ENCODE data around the gene FAM227B.

Gene FAM227B

DNA sequence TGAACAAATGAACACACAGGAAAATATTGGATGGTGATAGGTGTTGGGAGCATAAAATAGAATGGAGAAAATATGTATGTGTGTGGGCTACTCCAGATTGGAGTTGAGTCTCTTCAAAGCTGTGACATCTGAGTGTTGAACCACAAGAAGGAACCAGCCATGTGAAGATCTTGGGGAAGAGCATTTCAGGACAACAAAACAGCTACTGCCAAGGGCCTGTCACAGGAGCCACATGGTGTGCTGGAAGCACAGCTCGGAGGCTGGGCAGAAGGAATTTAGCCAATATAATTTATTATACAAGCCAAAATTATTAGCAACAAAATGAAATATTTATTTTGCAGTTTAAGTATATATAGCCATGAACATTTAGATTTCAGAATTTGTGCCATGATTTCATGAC lies 305.9 kb downstream of the FAM227B start:
- no peak overlapping the region for H3K27ac ChIP-seq
- H4K20me1 ChIP-seq (ENCODE audit: insufficient read depth): no peaks in the 10 kb centered on the region

DNA sequence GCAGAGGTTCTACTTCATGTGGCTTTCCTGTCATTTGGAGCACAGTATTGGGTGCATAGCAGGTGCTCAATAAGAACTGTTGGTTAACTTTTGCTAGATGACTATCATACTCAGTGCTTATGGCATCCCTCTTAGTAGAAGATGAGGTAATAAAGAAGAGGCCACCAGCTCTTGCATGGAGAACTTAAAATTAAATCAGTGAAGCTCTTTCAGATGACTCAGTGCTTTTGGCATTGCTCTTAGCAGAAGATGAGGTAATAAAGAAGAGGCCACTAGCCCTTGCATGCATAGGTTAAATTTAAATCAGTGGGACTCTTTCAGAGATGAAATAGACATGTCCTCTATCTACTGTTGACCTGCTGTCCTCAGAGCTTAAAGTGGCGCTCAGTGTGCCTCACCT lies 307.0 kb downstream of the FAM227B start:
- no peak overlapping the region for H3K4me3 ChIP-seq (IDR thresholded peaks at IDR 0.05; ENCODE audit: insufficient read depth, low read depth, low read length)
- H3K4me1 ChIP-seq (ENCODE audit: low read depth, poor library complexity, severe bottlenecking): no peaks in the 10 kb centered on the region
- H2AFZ ChIP-seq (ENCODE audit: low read depth): no peak overlapping the region
- no peak overlapping the region for H3K27ac ChIP-seq
- no peaks in the 10 kb centered on the region for H3K27me3 ChIP-seq (ENCODE audit: insufficient read depth, low read depth)
- TF ChIP-seq, protein P1, sequence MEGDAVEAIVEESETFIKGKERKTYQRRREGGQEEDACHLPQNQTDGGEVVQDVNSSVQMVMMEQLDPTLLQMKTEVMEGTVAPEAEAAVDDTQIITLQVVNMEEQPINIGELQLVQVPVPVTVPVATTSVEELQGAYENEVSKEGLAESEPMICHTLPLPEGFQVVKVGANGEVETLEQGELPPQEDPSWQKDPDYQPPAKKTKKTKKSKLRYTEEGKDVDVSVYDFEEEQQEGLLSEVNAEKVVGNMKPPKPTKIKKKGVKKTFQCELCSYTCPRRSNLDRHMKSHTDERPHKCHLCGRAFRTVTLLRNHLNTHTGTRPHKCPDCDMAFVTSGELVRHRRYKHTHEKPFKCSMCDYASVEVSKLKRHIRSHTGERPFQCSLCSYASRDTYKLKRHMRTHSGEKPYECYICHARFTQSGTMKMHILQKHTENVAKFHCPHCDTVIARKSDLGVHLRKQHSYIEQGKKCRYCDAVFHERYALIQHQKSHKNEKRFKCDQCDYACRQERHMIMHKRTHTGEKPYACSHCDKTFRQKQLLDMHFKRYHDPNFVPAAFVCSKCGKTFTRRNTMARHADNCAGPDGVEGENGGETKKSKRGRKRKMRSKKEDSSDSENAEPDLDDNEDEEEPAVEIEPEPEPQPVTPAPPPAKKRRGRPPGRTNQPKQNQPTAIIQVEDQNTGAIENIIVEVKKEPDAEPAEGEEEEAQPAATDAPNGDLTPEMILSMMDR (conservative IDR thresholded peaks at IDR 0.05; ENCODE audit: low read depth, low read length): no peak
- no peak overlapping the region for H3K4me2 ChIP-seq
- no peaks in the 10 kb centered on the region for H4K20me1 ChIP-seq (ENCODE audit: insufficient read depth)
- H3K36me3 ChIP-seq (ENCODE audit: insufficient read depth): no peaks in the 10 kb centered on the region
- H3K79me2 ChIP-seq (ENCODE audit: insufficient read depth, low read depth): no peaks in the 10 kb centered on the region
- H3K9ac ChIP-seq: no peak overlapping the region

More for the DNA sequence above, 305.9 kb downstream of the FAM227B start:
- TF ChIP-seq, protein P1 (conservative IDR thresholded peaks at IDR 0.05; ENCODE audit: low read depth, low read length): no peak
- Histone ChIP-seq H3K36me3 (ENCODE audit: insufficient read depth) (no peaks in the 10 kb centered on the region), H3K9ac (no peak overlapping the region), H3K4me1 (ENCODE audit: low read depth, poor library complexity, severe bottlenecking) (no peaks in the 10 kb centered on the region), H3K4me3 (IDR thresholded peaks at IDR 0.05; ENCODE audit: insufficient read depth, low read depth, low read length) (no peak overlapping the region), H3K79me2 (ENCODE audit: insufficient read depth, low read depth) (no peaks in the 10 kb centered on the region), H3K4me2 (no peak overlapping the region), H3K27me3 (ENCODE audit: insufficient read depth, low read depth) (no peaks in the 10 kb centered on the region), H2AFZ (ENCODE audit: low read depth) (no peak overlapping the region)

- H3K27me3 ChIP-seq (ENCODE audit: insufficient read depth, low read depth): no peaks in the 10 kb centered on the region
- no peak overlapping the region for H3K27ac ChIP-seq
- no peak overlapping the region for H2AFZ ChIP-seq (ENCODE audit: low read depth)
- H3K36me3 ChIP-seq (ENCODE audit: insufficient read depth): no peaks in the 10 kb centered on the region
- no peak overlapping the region for H3K9ac ChIP-seq
- H4K20me1 ChIP-seq (ENCODE audit: insufficient read depth): no peaks in the 10 kb centered on the region
- H3K4me2 ChIP-seq: no peak overlapping the region
- no peak overlapping the region for H3K4me3 ChIP-seq (IDR thresholded peaks at IDR 0.05; ENCODE audit: insufficient read depth, low read depth, low read length)
- no peaks in the 10 kb centered on the region for H3K4me1 ChIP-seq (ENCODE audit: low read depth, poor library complexity, severe bottlenecking)
- H3K79me2 ChIP-seq (ENCODE audit: insufficient read depth, low read depth): no peaks in the 10 kb centered on the region
- TF ChIP-seq, protein P1 (conservative IDR thresholded peaks at IDR 0.05; ENCODE audit: low read depth, low read length): no peak
Measured at GRCh38 chr15:49309889-49310288, 310.7 kb downstream of the FAM227B start.

DNA sequence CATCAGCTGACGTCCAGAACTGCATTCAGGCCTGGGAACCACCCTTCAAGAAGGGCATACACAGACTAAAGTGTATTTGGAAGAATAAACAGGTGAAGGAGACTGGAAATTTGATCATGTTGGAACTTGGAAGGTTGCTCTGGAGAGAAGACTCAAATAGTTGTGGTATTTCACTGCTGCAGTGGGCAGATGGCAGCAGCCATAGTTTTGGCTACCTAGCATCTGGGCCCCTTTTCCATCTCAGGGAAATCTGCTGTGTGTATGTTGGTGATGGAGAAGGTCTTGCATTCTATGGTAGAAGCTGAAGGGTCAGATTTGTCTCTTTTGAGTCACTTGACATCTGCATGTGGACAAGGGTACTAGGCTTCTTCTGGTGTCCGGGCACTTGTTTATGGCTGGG lies 311.9 kb downstream of the FAM227B start:
- H3K36me3 ChIP-seq (ENCODE audit: insufficient read depth): no peaks in the 10 kb centered on the region
- H3K27ac ChIP-seq: no peak overlapping the region
- H3K4me1 ChIP-seq (ENCODE audit: low read depth, poor library complexity, severe bottlenecking): no peaks in the 10 kb centered on the region
- no peaks in the 10 kb centered on the region for H3K27me3 ChIP-seq (ENCODE audit: insufficient read depth, low read depth)
- TF ChIP-seq, protein P1 (conservative IDR thresholded peaks at IDR 0.05; ENCODE audit: low read depth, low read length): no peak
- no peak overlapping the region for H3K4me2 ChIP-seq
- H2AFZ ChIP-seq (ENCODE audit: low read depth): no peak overlapping the region
- H3K4me3 ChIP-seq (IDR thresholded peaks at IDR 0.05; ENCODE audit: insufficient read depth, low read depth, low read length): no peak overlapping the region
- no peaks in the 10 kb centered on the region for H4K20me1 ChIP-seq (ENCODE audit: insufficient read depth)
- no peaks in the 10 kb centered on the region for H3K79me2 ChIP-seq (ENCODE audit: insufficient read depth, low read depth)
- no peak overlapping the region for H3K9ac ChIP-seq

All from KMS-11 (cell line).